Measurements from ENCODE around the gene ATRIP.

- TF ChIP-seq CTCF (IDR thresholded peaks at IDR 0.05), result no peak
- no peak for TF ChIP-seq ZFX (IDR thresholded peaks at IDR 0.05; ENCODE audit: borderline replicate concordance)
These were observed 36.1 kb upstream of the ATRIP start for GRCh38 chr3:48410205-48411040.

Data from 22Rv1 (cell line).